Stimulated activated CD4-positive, alpha-beta T cell treated with anti-CD3 and anti-CD28 coated beads, TNF-alpha, amount 100 ng/mL, for 1 hour (primary cell): Measurements from ENCODE around the gene MAP2K6.
"Not testable (repeated sequence)": the region's sequence is repeated elsewhere in the genome, so short reads cannot be mapped to it uniquely, and the experiment has no call there.

Experiments used
- DNase-seq, 3 donors: peaks; one replicate each; pipeline ENCODE4 v3.0.0-alpha.2; 2020; ENCODE audit warnings: low read depth in 3 of 3, low spot score in 1 of 3

Gene MAP2K6

DNA sequence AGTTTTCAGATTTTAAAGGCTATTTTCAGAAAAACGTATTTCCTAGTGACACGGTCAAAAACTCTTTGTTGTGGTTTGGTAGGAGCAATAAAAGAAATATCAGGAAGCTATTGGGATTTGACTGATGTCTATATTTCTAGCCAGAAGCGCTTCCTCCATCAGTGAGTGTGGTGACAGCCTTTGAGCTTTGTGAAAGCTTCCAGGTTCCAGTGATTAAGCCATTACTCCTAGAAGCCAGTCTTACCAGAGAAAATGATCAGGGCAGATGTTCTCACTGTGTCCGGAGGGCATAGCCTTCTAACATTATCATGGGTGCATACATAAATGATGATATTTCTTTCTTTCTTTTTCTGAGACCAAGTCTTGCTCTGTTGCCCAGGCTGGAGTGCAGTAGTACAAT lies 39.6 kb downstream of the MAP2K6 start:
- DNase-seq, result no peak

GRCh38 chr17:69455040-69455439 lies 40.5 kb downstream of the MAP2K6 start:
- no peak for DNase-seq

- no peak for DNase-seq
Measured at GRCh38 chr17:69457603-69458002, 43.1 kb downstream of the MAP2K6 start.

DNA sequence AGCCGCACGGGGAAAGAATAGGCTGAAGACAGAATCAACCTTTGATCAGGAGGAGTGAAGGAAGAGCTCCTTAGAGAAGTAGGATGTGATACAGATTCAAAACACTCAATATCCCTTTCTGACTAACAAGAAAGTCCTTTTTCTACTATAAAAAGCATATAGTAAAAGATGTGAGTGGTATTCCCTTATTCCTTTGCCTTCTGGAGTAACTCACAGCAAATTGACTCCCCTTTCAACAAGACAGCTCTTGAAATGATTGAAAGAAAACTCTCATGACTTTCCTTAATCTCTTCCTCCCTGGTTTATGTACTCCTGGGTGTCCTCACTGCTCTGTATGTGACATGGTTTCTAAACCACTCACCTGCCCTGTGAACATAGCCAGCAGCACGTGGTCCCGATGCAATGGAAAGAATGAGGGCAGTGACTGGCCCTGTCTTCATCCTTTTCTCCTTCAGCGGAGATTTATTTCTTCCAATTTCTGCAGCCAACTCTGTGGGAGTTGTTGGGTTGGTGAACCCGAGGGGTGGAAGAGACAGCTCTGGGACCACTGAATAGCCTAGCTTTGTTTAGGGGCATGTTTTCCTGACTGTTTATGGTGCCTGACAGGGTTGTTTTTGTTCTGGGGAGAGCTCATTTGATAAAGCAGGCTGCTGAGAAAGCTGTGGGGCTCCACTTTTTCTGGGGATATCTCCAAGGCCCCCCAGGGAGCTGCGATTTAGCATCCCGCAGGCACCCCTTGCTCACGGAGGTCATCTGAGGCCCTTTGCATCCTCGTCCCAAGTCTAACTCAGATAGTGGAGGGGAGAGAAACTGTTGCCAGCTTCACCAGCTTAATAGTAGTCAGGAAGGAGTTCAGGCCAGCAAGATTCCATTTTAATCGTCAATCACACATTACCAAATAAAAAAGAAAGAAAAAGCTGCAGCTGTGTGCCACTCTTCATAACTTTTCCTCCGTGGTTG lies 46.7 kb downstream of the MAP2K6 start:
- DNase-seq, result no peak

- DNase-seq, result no peak
Measured at GRCh38 chr17:69461951-69462369, 47.5 kb downstream of the MAP2K6 start.

- no peak for DNase-seq
Measured at GRCh38 chr17:69462882-69463281, 48.4 kb downstream of the MAP2K6 start.

GRCh38 chr17:69466451-69466850 lies 52.0 kb downstream of the MAP2K6 start:
- no peak for DNase-seq

- no peak for DNase-seq
Measured at GRCh38 chr17:69466905-69467667, 52.6 kb downstream of the MAP2K6 start.

GRCh38 chr17:69468207-69468606 lies 53.7 kb downstream of the MAP2K6 start:
- DNase-seq, result no peak

GRCh38 chr17:69470702-69471101 lies 56.2 kb downstream of the MAP2K6 start:
- DNase-seq, result no peak

GRCh38 chr17:69471406-69471805 lies 56.9 kb downstream of the MAP2K6 start:
- no peak for DNase-seq

GRCh38 chr17:69473841-69474831 lies 59.6 kb downstream of the MAP2K6 start:
- DNase-seq, result no peak

DNA sequence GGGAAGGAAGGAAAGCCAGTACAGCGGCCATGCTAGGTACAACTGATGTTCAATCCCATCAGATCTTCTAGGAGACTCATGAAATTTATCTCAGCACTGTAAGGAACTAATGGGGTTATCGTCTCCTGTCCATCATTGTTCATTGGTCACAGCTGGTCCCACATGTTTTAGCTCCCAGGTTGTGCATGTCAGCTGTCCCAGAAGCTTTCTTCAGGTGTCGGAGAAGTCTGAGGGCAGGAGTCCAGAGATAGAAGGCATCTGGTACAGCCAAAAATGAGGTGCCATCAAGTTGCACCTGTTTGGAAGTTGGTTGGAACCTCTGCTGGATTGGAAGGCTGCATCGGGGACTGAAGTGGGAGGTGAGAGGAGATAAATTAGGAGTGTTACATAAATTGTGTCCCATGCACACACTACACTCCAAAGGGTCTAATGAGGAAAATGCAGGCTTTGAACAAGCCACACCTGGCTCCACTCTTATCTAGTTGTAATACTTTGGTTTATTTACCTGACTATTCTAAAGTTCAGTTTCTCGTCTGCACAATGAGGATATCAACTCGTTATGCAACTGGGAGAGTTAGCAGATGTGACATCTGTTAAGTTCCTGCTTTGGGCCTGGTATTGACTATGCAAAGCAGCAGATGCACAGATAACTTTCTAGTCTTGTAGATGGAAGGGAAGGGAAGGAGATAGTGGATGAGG lies 62.9 kb downstream of the MAP2K6 start:
- DNase-seq, result no peak

DNA sequence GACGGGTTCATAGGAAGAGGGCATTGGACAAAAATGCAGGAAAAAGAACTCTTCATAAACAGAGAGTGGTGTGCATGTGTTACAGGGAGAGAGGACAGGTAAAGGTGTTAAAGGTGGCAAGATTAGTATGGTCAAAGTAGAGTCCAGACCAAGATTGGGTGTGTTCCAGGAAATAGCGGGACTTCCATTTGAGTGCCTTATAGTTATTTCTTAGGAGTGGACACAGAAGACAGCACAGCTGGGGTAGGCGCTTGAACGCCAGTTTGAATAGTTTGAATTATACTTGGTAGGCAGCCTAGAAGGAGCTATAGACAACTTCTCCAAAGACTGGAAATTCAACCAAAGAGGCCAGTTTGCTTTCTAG lies 63.4 kb downstream of the MAP2K6 start:
- no peak for DNase-seq

DNA sequence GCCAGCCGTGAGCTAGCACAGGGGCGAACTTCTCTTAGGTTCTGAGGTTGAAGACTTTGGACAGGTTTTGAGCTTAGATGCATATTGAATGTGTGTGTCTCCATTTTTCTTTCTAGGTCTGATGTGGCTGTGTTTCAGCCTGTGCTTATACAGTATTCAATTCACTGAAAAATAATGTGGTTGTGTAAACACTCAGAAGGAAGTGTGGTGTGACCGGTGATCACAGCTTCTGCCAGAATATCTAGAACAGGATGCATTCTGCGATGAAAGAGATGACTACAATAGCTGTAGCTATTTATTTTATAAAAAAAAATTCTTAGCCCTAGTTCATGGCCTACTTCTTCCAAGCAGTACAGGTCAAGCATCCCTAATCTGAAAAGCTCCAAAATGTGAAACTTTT lies 64.4 kb downstream of the MAP2K6 start:
- DNase-seq, result no peak

- not testable (repeated sequence) for DNase-seq
Measured at GRCh38 chr17:69479756-69480155, 65.3 kb downstream of the MAP2K6 start.

GRCh38 chr17:69480245-69480644 lies 65.7 kb downstream of the MAP2K6 start:
- no peak for DNase-seq

DNA sequence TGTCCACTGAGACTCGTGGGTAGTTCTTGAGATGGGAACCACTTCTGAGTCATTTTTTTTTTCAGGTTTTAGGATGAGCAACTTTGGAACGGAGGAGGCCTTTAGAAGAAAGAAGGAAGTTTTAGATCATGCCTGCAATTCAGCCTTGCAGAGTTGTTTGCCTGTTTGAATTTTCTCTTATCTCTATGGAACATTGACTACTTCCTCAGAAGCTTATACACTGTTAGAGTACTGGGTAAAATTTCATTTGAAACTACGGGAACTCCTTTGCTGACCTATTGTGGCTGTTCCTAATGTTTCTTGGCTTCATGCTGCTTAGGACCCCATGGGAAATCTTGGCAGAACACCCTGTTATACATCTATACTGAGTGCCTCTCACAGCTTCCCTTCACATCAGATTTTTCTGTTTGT lies 70.8 kb downstream of the MAP2K6 start:
- DNase-seq, result no peak

GRCh38 chr17:69485901-69486643 lies 71.6 kb downstream of the MAP2K6 start:
- no peak for DNase-seq
